ENCODE measurements around the gene RYR3.

Gene RYR3

DNA sequence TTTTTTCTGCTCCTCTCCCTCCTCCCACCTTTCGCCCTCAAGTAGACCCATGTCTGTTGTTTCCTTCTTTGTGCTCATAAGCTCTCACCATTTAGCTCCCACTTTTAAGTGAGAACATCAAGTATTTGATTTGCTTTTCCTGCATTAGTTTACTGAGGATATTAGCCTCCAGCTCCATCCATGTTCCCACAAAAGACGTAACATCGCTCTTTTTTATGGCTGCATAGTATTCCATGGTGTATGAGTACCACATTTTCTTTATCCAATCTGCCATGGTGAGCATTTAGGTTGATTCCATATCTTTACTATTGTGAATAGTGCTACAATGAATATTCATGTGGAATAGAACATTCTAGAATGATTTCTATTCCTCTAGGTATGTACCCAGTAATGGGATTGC is 178.6 kb downstream of the RYR3 start:
- Histone ChIP-seq H3K27ac (ENCODE audit: low read length) (no peak overlapping the region), H4K20me1 (ENCODE audit: insufficient read depth, low read length) (no peaks in the 10 kb centered on the region), H3K79me2 (ENCODE audit: low read length) (no peaks in the 10 kb centered on the region), H2AFZ (ENCODE audit: low read length) (no peak overlapping the region), H3K27me3 (replicated peaks; ENCODE audit: insufficient read depth, low read length) (no peaks in the 10 kb centered on the region), H3K4me2 (ENCODE audit: low read depth, low read length) (no peak overlapping the region), H3F3A (ENCODE audit: insufficient read depth, low read length) (no peaks in the 10 kb centered on the region), H3K9me2 (replicated peaks; ENCODE audit: insufficient read depth, low read length) (no peaks in the 10 kb centered on the region), H3K4me1 (ENCODE audit: low read length) (no peaks in the 10 kb centered on the region), H3K9ac (ENCODE audit: low read length) (no peak overlapping the region), H3K36me3 (replicated peaks; ENCODE audit: insufficient read depth, low read length) (no peaks in the 10 kb centered on the region), H3K9me3 (replicated peaks; ENCODE audit: insufficient read depth, low read length) (no peaks in the 10 kb centered on the region), H3K4me3 (ENCODE audit: low read length) (no peak overlapping the region)
- DNase-seq: no peak
- TF ChIP-seq EZH2 (optimal IDR thresholded peaks at IDR 0.05; ENCODE audit: low read depth, low read length) (no peak), EZH2phosphoT487 (IDR thresholded peaks at IDR 0.05; ENCODE audit: low read length) (no peak), CTCF (IDR thresholded peaks at IDR 0.05; ENCODE audit: low read length) (no peak)

GRCh38 chr15:33490703-33491102 is 179.9 kb downstream of the RYR3 start:
- Histone ChIP-seq H2AFZ (ENCODE audit: low read length) (no peak overlapping the region), H3K27me3 (replicated peaks; ENCODE audit: insufficient read depth, low read length) (no peaks in the 10 kb centered on the region), H3K79me2 (ENCODE audit: low read length) (no peaks in the 10 kb centered on the region), H3K4me1 (ENCODE audit: low read length) (no peaks in the 10 kb centered on the region), H3K36me3 (replicated peaks; ENCODE audit: insufficient read depth, low read length) (no peaks in the 10 kb centered on the region), H3K27ac (ENCODE audit: low read length) (no peak overlapping the region), H4K20me1 (ENCODE audit: insufficient read depth, low read length) (no peaks in the 10 kb centered on the region), H3K9me3 (replicated peaks; ENCODE audit: insufficient read depth, low read length) (no peaks in the 10 kb centered on the region), H3K4me2 (ENCODE audit: low read depth, low read length) (no peak overlapping the region), H3K4me3 (ENCODE audit: low read length) (no peak overlapping the region), H3K9ac (ENCODE audit: low read length) (no peak overlapping the region), H3K9me2 (replicated peaks; ENCODE audit: insufficient read depth, low read length) (no peaks in the 10 kb centered on the region), H3F3A (ENCODE audit: insufficient read depth, low read length) (no peaks in the 10 kb centered on the region)
- TF ChIP-seq EZH2phosphoT487 (IDR thresholded peaks at IDR 0.05; ENCODE audit: low read length): no peak
- TF ChIP-seq CTCF (IDR thresholded peaks at IDR 0.05; ENCODE audit: low read length): no peak
- no peak for TF ChIP-seq EZH2 (optimal IDR thresholded peaks at IDR 0.05; ENCODE audit: low read depth, low read length)
- no peak for DNase-seq

DNA sequence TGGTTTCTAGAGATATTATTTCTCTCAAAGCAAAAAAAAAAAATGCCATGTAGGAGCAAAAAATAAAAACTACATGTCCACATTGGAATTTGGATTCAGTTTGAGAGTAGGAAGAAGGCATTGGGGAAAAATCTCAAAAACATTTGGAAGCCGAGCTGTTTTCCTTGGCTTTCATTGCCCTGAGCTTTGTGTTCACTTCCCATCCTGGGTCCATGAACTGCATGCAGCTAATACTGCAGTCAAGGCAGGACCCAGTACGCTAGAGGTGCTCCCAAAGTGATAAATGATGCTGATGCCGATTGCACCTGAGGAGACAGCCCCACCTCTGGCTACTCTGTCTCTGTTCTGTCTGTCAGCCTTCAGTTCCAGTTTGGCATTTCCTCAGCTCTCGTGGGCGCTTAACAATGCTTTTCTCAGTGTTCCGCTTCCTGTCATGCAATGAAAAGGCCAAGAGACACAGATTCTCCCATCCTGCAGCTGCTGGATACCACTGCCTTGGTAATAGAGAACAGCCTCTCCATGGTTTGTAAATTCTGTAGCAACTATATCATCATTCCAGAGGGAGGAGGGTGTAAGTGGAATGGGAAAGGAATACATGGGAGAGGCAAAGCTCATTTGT is 181.8 kb downstream of the RYR3 start:
- no peak for TF ChIP-seq CTCF (IDR thresholded peaks at IDR 0.05; ENCODE audit: low read length)
- no peak for TF ChIP-seq EZH2phosphoT487 (IDR thresholded peaks at IDR 0.05; ENCODE audit: low read length)
- TF ChIP-seq EZH2 (optimal IDR thresholded peaks at IDR 0.05; ENCODE audit: low read depth, low read length): no peak
- H3K4me3 ChIP-seq (ENCODE audit: low read length): no peak overlapping the region
- H3K79me2 ChIP-seq (ENCODE audit: low read length): no peaks in the 10 kb centered on the region
- H3K27ac ChIP-seq (ENCODE audit: low read length): no peak overlapping the region
- H2AFZ ChIP-seq (ENCODE audit: low read length): no peak overlapping the region
- H3K36me3 ChIP-seq (replicated peaks; ENCODE audit: insufficient read depth, low read length): no peaks in the 10 kb centered on the region
- H3K9ac ChIP-seq (ENCODE audit: low read length): no peak overlapping the region
- H3K4me2 ChIP-seq (ENCODE audit: low read depth, low read length): no peak overlapping the region
- H3F3A ChIP-seq (ENCODE audit: insufficient read depth, low read length): no peaks in the 10 kb centered on the region
- H3K9me2 ChIP-seq (replicated peaks; ENCODE audit: insufficient read depth, low read length): no peaks in the 10 kb centered on the region
- H3K27me3 ChIP-seq (replicated peaks; ENCODE audit: insufficient read depth, low read length): no peaks in the 10 kb centered on the region
- no peaks in the 10 kb centered on the region for H3K4me1 ChIP-seq (ENCODE audit: low read length)
- DNase-seq: no peak
- no peaks in the 10 kb centered on the region for H4K20me1 ChIP-seq (ENCODE audit: insufficient read depth, low read length)
- H3K9me3 ChIP-seq (replicated peaks; ENCODE audit: insufficient read depth, low read length): no peaks in the 10 kb centered on the region
